ENCODE data around the gene RCOR3. TPM values are rescaled to one million over a fixed set of nuclear protein-coding genes. Genes with fewer than 3 reads are reported as not detected.

Gene RCOR3
- total and polyA plus RNA-seq, 10 of the 15 experiments (the other 5 are each of a cell fraction or from before 2014, with no cell fraction given): 8.0 to 55.0 (median 25.1) TPM

DNA sequence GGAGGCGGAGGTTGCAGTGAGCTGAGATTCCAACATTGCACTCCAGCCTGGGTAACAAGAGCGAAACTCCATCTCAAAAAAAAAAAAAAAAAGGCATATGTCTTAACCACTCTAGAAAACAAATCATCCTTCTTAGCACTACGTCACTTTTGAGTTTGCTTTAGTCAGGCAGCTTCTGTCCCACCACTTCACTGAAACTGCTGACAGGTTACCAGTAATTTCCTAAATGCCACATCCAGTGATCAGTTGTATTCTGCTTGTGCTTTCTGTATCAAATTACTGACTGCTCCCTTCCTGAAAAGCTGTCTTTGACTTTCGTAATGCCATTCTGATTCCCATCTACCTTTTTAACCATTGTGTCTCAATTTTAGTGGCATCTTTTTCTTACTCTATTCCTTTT, 21.7 kb downstream of the RCOR3 start:
- H3K36me3 ChIP-seq (ENCODE audit: control insufficient read depth in 2 of 2, insufficient read depth in 2 of 2, low read length in 1 of 2): peaks cover 0 to 19% of the 10 kb centered on the region in 2 experiments; a peak in 2 of 4 replicates
- ChIA-PET SMC1A (ENCODE audit: uncharacterized antibody, unreplicated experiment) (no interaction called here), POLR2A (interaction anchor here (0.8 kb wide), 1 partner anchor 9 kb away, joined by 7 read pairs; no protein-coding TSS in a partner anchor), RAD21 (ENCODE audit: unreplicated experiment) (no interaction called here), CTCF (interaction anchor here (1.1 kb wide), 1 partner anchor 19 kb away, joined by 3 read pairs; no protein-coding TSS in a partner anchor)
- in situ Hi-C loops (cut with MboI) (no loop called here), intact Hi-C loops (cut with micrococcal nuclease; ENCODE audit: unreplicated experiment) (no loop called here)
- no peaks in the 10 kb centered on the region for H4K20me1 ChIP-seq (ENCODE audit: control insufficient read depth, insufficient read depth)
- H3K9me3 ChIP-seq (replicated peaks; ENCODE audit: control insufficient read depth, insufficient read depth, low read length): no peaks in the 10 kb centered on the region
- no peak overlapping the region for H2AFZ ChIP-seq (ENCODE audit: control insufficient read depth, low read depth, low read length)
- no peak for DNase-seq (ENCODE audit: low read depth, low spot score)
- WGBS (ENCODE audit: insufficient coverage, insufficient replicate concordance, low lambda C conversion rate, missing lambda C conversion rate): 96% methylated on average over 3 of the region's 4 CpGs
- no peaks in the 10 kb centered on the region for H3K4me1 ChIP-seq (ENCODE audit: control insufficient read depth, insufficient read depth, low read length)
- no peak overlapping the region for H3K27ac ChIP-seq (ENCODE audit: control insufficient read depth, insufficient read depth)
- H3K4me2 ChIP-seq (ENCODE audit: control insufficient read depth, insufficient read depth): no peak overlapping the region
- no peaks in the 10 kb centered on the region for H3K27me3 ChIP-seq (replicated peaks in 1 of 2; ENCODE audit: control insufficient read depth in 2 of 2, insufficient read depth in 2 of 2, low read length in 1 of 2)
- H3K9ac ChIP-seq (ENCODE audit: control insufficient read depth, insufficient read depth, low read length): no peak overlapping the region
- BruUV-seq (replicated peaks): no TSS peak
- H3K4me3 ChIP-seq: no peak overlapping the region
- no peaks in the 10 kb centered on the region for H3K79me2 ChIP-seq (ENCODE audit: control insufficient read depth, insufficient read depth, low read length)
- ATAC-seq: no peak
- TF ChIP-seq MTA3 (IDR thresholded peaks at IDR 0.05; ENCODE audit: borderline replicate concordance, low read length): no peak
- TF ChIP-seq, protein P1, sequence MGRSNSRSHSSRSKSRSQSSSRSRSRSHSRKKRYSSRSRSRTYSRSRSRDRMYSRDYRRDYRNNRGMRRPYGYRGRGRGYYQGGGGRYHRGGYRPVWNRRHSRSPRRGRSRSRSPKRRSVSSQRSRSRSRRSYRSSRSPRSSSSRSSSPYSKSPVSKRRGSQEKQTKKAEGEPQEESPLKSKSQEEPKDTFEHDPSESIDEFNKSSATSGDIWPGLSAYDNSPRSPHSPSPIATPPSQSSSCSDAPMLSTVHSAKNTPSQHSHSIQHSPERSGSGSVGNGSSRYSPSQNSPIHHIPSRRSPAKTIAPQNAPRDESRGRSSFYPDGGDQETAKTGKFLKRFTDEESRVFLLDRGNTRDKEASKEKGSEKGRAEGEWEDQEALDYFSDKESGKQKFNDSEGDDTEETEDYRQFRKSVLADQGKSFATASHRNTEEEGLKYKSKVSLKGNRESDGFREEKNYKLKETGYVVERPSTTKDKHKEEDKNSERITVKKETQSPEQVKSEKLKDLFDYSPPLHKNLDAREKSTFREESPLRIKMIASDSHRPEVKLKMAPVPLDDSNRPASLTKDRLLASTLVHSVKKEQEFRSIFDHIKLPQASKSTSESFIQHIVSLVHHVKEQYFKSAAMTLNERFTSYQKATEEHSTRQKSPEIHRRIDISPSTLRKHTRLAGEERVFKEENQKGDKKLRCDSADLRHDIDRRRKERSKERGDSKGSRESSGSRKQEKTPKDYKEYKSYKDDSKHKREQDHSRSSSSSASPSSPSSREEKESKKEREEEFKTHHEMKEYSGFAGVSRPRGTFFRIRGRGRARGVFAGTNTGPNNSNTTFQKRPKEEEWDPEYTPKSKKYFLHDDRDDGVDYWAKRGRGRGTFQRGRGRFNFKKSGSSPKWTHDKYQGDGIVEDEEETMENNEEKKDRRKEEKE (IDR thresholded peaks at IDR 0.05): no peak
- FAIRE-seq: no peak

DNA sequence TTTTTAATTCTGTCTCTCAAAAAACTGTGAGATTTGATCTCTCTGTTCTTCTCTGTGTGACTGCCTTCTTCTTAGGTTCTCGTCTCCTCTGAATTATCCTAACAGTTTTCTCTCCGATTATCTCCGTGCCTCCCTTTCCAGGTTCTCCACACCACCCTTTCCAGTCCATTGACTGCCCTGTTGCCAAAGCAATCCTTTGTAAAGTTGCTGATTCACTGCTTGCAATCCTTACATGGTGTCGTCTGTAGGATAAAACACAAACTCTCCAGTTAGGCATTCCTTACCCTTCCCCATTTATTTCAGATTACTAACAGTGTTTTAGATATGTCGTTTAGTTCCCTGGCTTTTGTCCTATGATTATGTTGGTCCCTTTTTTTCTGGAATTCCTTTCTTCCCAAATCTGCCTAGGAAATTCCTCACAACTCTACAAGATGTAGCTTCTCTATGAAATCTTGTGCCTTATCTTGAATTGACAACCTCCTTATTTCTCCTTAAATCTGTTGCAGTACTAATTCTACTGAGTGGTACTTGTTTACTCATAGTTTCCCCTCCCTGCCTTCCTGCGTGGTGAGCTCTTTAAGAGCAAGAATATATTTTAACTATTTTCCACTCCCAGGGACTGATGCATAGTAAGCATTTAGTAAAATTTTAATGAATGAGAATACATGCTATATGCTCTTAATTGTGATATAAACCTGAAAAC, 22.3 kb downstream of the RCOR3 start:
- Histone ChIP-seq H3K9me3 (replicated peaks; ENCODE audit: control insufficient read depth, insufficient read depth, low read length) (no peaks in the 10 kb centered on the region), H3K4me2 (ENCODE audit: control insufficient read depth, insufficient read depth) (no peak overlapping the region), H3K36me3 (ENCODE audit: control insufficient read depth in 2 of 2, insufficient read depth in 2 of 2, low read length in 1 of 2) (peaks cover 0 to 16% of the 10 kb centered on the region in 2 experiments; a peak in 2 of 4 replicates), H3K9ac (ENCODE audit: control insufficient read depth, insufficient read depth, low read length) (no peak overlapping the region), H3K27ac (ENCODE audit: control insufficient read depth, insufficient read depth) (no peak overlapping the region), H2AFZ (ENCODE audit: control insufficient read depth, low read depth, low read length) (no peak overlapping the region), H3K27me3 (replicated peaks in 1 of 2; ENCODE audit: control insufficient read depth in 2 of 2, insufficient read depth in 2 of 2, low read length in 1 of 2) (no peaks in the 10 kb centered on the region), H3K4me3 (no peak overlapping the region), H4K20me1 (ENCODE audit: control insufficient read depth, insufficient read depth) (no peaks in the 10 kb centered on the region), H3K79me2 (ENCODE audit: control insufficient read depth, insufficient read depth, low read length) (no peaks in the 10 kb centered on the region), H3K4me1 (ENCODE audit: control insufficient read depth, insufficient read depth, low read length) (no peaks in the 10 kb centered on the region)
- no peak for DNase-seq (ENCODE audit: low read depth, low spot score)
- no TSS peak for BruUV-seq (replicated peaks)
- SMC1A ChIA-PET (ENCODE audit: uncharacterized antibody, unreplicated experiment): interaction anchor here (1.0 kb wide), 1 partner anchor 9 kb away, joined by 4 read pairs; no protein-coding TSS in a partner anchor
- WGBS (ENCODE audit: insufficient coverage, insufficient replicate concordance, low lambda C conversion rate, missing lambda C conversion rate): 83% methylated on average over 6 of the region's 6 CpGs
- intact Hi-C loops (cut with micrococcal nuclease; ENCODE audit: unreplicated experiment): no loop called here
- RAD21 ChIA-PET (ENCODE audit: unreplicated experiment): no interaction called here
- in situ Hi-C loops (cut with MboI): no loop called here
- POLR2A ChIA-PET: no interaction called here
- no peak for ATAC-seq
- FAIRE-seq: no peak
- CTCF ChIA-PET: interaction anchor here (1.1 kb wide), 1 partner anchor 18 kb away, joined by 3 read pairs; no protein-coding TSS in a partner anchor
- TF ChIP-seq ZBTB40 (IDR thresholded peaks at IDR 0.05; ENCODE audit: borderline replicate concordance) (no peak), MEF2B (IDR thresholded peaks at IDR 0.05; ENCODE audit: partially characterized antibody, poor library complexity, severe bottlenecking) (no peak), NFXL1 (IDR thresholded peaks at IDR 0.05; ENCODE audit: borderline replicate concordance) (no peak), MAX (IDR thresholded peaks at IDR 0.05; ENCODE audit: low read depth, low read length) (no peak), TCF7 (IDR thresholded peaks at IDR 0.05; ENCODE audit: borderline replicate concordance) (no peak)

Data from GM12878 (cell line).